Neural cell (in vitro differentiated cells): Measurements from ENCODE around the gene FXYD1.

Experiments
- EZH2 ChIP-seq: fragments of 200-600, 300-800 bp; shearing (Covaris generic), sonication (generic); IDR thresholded peaks from 2 replicates; pipeline ENCODE4 v1.6.1; 2014; ENCODE audit warnings: antibody characterized with exemption, low read length, borderline replicate concordance, mild to moderate bottlenecking; ENCODE audit not compliant: insufficient read depth, poor library complexity, severe bottlenecking
- POLR2AphosphoS5 ChIP-seq: IDR thresholded peaks from 2 replicates; pipeline ENCODE4 v1.6.1; 2012
- RAD21 ChIP-seq: fragments of 450-650 bp; conservative IDR thresholded peaks from 2 replicates; pipeline ENCODE4 v1.6.1; 2014; ENCODE audit warnings: antibody characterized with exemption, mild to moderate bottlenecking, moderate library complexity
- TF ChIP-seq, protein P1 (sequence below): fragments of 450-650 bp; IDR thresholded peaks from 2 replicates; pipeline ENCODE4 v1.5.1; 2014; ENCODE audit warnings: antibody characterized with exemption, mild to moderate bottlenecking, moderate library complexity; ENCODE audit not compliant: poor library complexity, severe bottlenecking

DNA sequence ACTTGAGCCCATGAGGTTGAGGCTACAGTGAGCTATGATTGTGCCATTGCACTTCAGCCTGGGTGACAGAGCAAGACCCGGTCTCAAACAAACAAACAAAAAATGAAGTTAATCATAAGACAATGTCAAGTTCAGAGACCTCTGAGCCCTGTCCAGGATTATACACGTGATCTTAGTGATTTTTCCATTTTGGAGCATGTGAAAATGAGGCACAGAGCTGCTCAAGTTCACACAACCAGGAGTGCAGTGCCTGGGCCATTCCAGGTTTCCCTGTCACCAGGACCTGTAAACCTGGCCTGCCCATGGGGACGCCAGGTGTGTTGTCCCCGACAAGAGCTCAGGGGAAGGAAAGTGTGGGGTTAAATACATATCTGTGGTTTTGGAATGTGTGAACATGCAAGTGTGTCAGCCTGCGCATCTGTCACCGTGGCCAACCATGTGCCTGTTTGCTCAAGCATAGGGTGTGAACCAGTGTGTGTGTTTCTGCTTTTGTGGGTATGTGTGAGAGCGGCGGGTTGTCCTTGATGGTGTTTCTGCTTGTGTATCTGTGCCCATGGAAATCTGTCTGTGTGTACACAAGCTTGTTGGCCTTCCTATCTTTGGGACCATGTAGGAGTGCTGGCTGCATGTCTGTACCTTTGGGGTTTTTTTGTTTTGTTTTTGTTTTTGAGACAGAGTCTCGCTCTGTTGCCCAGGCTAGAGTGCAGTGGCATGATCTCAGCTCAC is 1.5 kb upstream of the FXYD1 start:
- TF ChIP-seq POLR2AphosphoS5: no peak
- TF ChIP-seq, protein P1, sequence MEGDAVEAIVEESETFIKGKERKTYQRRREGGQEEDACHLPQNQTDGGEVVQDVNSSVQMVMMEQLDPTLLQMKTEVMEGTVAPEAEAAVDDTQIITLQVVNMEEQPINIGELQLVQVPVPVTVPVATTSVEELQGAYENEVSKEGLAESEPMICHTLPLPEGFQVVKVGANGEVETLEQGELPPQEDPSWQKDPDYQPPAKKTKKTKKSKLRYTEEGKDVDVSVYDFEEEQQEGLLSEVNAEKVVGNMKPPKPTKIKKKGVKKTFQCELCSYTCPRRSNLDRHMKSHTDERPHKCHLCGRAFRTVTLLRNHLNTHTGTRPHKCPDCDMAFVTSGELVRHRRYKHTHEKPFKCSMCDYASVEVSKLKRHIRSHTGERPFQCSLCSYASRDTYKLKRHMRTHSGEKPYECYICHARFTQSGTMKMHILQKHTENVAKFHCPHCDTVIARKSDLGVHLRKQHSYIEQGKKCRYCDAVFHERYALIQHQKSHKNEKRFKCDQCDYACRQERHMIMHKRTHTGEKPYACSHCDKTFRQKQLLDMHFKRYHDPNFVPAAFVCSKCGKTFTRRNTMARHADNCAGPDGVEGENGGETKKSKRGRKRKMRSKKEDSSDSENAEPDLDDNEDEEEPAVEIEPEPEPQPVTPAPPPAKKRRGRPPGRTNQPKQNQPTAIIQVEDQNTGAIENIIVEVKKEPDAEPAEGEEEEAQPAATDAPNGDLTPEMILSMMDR: no peak
- no peak for TF ChIP-seq EZH2
- TF ChIP-seq RAD21: no peak
